Measurements from ENCODE around the gene PPIA.
A peak's percentile ranks its signal among the peaks of the same experiment; 100 is the strongest.

PPIA gene

DNA sequence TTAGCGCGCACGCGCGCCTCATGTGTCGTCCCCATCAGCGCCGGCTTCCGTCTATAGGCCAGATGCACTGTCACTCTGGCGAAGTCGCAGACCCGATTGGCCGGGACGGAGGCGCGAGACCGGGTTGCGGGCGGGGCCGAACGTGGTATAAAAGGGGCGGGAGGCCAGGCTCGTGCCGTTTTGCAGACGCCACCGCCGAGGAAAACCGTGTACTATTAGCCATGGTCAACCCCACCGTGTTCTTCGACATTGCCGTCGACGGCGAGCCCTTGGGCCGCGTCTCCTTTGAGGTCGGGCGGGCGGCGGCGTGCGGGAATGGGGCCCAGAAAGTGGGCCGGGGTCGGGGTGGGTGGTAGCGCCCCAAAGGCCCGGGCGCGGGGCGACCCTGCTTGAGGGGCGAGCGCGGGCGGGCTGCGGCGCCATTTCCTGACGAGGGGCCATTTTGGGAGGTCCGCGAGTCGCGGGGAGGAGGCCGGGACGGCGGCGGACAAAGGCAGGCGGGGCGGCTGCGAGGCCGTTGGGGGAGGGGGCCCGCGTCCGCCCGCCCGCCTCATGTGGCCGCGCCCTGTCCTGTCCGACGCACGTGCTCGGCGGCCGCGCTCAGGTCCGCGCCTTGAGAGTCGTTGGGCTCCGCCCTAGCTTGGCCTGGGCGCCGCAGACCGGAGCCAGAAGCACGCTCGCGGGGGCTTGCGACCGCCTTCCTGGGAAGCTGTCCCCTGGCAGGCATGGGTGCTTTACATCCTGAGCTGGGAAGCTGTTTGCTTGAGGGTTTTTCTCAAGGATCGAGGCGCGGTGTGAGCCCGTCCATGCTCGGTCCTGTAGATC lies at the start of gene PPIA:
Gene PPIA (plus strand): TSS at position 178 of the 825 bp plus-strand sequence. CDS start 44 bp downstream, at position 222.
- DNase-seq (ENCODE audit: low read depth): peak; percentile 98

DNA sequence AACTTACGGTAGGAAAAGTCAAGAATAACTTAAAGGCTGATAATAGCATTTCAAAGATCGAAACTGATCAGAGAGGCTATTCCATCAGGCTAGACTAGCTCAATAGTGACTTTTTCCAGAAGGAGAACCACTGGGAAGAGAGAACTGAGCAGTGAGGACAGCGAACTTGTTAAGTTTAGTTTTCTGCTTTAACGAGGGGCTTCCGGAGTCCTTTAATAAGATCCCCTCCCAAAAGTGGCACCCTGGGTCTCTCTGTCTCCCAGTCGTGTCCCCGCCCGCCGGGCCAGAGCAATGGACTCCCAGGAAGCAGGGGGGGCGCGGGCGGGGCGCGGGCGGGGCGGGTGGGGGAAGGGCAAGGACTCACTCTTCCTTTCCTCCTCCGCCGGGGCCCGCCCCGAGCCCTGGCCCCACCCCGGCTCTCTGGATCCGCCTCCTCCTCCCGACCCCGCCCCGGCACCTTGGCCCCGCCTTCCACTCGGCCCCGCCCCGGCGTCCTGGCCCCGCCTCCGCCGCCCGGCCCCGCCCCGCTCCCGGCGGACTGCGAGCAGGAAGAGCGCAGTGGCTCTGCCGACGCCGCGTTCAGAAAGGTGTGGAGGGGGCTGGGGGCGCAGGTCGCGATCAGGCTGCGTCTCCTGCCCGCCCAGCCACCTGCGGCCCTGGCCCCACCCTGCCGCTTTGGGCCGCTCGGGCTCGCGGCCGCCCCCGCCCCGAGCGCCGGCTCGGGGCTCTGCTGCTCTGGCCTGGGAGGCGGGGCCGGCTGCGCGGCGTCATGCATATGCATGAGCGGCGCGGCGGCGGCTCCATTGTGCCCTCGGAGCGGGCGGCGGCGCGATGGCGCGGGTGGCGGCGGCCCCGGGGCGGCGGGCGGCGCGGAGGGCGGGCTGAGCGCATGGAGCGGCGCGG lies 48.2 kb upstream of the PPIA start, which contains the start of gene ZMIZ2:
Gene ZMIZ2 (plus strand): TSS at position 803 of the 903 bp plus-strand sequence. CDS start 7,403 bp downstream, outside the sequence.
- peak; percentile 88 for DNase-seq (ENCODE audit: low read depth)

DNA sequence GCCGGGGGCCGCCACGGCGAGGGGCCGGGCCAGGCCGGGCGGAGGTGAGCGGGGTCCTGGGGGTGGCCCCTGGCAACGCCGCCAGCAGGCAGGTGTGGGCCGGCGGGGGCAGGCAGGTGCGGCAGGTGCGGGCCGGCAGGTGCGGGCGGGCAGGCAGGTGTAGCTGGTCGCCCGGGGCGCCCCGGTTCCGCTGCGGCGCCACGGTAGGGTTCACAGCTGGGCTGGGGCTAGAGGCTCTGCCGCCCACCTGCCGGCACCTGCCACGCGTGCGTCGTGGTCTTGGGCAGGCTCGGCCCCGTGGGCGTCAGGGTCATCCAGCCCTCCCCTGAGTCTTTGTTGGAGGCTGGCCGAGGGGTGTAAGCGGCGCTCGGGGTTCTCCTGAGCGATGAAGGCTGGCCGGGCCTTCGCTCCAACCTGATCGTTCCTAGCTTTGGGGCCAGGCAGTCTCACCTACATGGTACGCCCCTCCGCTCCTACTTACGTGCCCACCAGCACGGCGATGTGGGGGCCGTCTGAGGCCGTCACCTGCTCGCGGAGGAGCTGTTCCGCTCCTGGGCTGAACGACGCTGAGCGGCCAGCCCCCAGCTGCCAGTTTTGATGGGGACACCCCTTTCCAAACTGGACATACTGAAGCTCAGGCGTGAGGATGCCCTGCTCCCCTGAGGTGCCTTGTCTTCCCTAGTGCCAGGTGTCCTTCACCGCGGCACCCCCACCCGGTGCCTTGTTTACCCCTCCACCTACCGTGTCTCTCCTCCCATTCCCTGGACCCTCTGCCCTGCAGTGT lies 47.3 kb upstream of the PPIA start:
- DNase-seq (ENCODE audit: low read depth): no peak

DNA sequence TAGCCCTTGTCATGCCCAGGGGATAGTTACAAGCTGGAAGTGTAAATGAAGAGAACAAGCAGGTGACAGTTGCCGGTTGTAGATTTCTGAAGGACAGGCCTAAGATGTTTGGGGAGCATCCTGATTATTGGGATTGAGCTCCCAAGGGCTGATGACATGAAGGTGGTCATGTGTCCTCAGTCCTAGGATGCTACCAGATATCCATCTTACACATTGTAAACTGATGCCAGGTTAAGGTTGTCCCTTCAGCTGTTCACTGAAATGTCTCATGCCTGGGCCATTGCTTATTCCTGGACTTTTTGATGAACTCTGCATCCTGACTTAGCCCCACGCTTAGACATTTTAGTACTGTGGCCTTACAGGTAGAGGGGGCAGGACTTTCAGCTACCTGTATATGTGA lies 46.5 kb upstream of the PPIA start:
- no peak for DNase-seq (ENCODE audit: low read depth)

DNA sequence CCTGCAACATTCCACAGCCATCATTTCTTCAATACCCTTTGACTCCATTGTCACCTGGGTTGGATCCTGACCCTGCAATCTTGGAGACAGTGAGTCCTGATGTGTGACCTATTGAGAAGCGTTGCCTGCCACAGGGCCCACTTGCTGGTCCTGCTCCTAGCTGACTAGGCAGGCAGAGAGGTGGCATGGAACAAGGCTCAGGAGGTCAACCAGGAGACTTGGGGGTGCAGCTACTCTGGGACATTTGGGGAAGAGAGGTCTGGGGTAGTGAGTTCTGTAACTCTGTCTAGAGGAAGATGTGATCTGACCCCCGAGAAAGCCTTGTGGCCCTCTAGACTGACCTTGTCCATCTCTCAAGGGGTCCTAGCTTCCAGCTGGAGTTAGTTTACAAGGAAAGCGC lies 46.1 kb upstream of the PPIA start:
- DNase-seq (ENCODE audit: low read depth): no peak

DNA sequence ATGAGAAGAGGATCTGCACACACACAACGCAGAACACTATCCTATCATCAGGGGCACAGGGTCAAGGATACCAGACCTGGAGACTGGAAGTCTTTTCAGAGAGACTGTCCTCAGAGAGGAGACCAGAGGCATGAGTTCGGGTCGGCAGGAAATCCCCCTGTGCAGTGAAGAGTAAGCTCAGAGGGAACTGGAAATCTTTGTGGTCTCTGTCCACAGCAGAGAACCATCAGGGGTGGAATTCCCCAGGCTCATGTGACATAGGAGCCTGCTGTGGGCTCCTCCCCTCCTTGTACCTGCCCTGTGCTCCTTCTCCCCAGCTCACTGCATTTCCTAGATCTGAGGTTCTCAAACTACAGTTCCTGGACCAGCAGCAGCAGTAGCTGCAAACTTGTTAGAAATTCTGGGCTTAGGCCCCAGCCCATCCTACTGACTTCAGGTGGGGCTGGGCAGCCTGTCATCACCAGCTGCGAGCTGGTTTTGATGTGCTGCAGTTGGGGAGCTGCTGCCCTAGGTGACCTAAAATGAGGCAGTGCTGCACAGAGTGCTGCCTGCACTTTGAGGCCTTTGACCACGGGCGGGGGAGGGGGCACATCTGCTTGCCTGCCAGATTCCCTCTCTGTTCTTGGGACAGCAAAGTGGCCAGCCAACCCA lies 45.4 kb upstream of the PPIA start:
- no peak for DNase-seq (ENCODE audit: low read depth)

DNA sequence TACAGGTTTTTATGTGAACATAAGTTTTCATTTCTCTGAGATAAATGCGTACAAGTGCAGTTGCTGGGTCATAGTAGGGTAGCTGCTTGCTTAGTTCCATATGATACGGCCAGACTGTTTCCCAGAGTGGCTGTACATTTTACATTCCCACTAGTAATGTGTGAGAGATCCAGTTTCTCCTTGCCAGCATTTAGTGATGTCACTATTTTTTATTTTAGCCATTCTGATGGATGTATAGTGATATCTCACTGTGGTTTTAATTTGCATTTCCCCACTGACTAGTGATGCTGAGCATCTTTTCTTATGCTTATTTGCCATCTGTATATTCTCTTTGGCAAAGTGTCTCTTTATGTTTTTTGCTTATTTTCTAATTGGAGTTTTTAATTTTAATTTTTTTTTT lies 43.7 kb upstream of the PPIA start:
- no peak for DNase-seq (ENCODE audit: low read depth)

DNA sequence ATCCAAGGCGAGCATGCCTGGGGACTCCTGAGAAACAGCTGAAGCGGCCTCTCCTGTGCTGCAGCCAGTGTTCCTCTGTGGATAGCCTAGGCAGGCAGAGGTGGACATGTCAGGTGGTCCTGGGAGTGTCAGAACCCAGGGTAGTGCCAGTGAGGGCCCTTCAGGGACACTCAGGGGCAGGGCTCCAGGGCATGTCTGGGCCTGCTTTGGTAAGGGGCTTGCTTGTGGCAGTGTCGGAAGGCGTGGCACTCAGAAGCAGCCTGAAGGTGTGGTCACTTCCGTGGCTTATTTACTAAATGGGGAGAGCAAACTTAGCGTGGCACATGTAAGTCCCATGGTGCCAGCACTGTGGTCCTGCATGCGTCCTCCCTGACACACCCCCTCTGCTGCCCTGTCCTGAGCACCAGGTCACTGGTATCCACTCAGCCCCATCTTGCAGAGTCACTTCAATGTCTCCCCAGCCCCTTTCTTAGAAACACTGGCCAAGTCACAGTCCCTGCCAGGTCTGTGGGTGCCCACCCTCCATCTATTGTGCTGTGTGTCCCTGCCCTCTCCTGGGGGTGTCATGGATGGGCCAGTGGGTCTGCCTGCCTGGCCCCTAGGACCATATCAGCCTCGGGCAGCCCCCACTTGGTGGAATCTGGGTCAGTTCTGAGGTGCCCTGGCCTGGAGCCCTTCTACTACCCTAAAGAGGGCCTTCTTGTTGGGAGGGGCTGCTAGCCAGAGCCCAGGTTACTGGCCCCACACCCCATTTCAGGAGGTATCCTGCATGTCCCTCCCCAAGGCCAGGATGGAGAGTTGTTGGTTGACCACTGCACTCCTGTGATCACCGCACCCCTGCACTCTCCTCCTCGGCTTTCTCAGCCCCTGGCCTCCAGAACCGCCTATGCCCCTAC lies 41.4 kb upstream of the PPIA start:
- DNase-seq (ENCODE audit: low read depth): no peak

DNA sequence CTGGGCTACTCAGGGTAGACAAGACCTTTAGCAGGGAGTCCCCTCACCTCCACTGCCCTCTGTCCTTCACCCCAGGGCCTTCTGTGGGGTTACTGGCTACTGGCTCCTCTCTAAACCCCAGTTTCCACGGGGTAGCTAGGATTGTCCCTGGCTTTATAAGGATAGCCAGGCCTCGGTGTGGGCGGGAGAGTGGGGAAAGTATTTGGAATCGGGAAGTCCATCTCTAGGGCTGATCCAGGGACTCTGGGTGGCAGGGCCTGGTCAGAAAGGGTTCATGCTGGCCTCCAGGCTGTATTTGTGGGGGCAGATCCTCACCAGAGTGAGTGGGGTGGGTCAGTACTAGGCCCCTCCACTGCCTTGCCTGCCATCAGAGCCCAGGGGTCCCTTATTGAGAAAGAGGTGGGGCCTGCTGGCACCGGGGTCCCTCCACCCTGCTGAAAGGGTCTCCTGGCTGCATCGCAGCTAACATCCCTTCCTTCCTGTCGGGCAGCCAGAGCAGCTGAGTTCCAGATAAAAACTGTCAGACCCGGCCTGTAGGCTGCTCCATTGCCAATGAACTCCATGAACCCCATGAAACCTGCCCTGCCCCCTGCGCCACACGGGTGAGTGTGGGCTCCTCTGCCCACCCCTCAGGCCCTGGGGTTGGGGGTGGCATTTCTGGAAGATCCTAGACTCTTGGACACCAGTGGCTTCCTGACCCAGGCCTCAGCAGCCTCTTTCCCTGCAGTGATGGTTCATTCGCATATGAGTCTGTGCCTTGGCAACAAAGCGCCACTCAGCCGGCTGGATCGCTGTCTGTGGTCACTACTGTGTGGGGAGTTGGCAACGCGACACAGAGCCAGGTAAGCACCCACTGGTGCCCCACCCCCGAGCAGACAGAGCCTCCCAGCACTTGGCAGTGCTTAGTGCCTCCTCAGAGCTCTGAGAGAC lies 40.5 kb upstream of the PPIA start:
- DNase-seq (ENCODE audit: low read depth): no peak

DNA sequence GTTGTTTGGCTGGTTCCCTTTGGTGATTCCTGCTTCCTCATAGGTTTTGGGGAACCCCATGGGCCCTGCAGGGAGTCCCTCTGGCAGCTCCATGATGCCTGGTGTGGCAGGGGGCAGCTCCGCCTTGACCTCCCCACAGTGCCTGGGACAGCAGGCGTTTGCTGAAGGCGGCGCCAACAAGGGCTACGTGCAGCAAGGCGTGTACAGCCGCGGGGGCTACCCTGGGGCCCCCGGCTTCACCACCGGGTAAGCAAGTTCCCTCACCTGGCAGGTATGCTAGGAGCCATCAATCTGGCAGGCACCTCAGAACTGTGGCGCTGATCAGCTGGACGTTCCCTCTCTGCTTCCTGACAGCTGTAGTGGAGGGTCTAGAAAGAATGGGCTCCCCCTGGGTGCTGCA lies 39.6 kb upstream of the PPIA start:
- DNase-seq (ENCODE audit: low read depth): no peak

DNA sequence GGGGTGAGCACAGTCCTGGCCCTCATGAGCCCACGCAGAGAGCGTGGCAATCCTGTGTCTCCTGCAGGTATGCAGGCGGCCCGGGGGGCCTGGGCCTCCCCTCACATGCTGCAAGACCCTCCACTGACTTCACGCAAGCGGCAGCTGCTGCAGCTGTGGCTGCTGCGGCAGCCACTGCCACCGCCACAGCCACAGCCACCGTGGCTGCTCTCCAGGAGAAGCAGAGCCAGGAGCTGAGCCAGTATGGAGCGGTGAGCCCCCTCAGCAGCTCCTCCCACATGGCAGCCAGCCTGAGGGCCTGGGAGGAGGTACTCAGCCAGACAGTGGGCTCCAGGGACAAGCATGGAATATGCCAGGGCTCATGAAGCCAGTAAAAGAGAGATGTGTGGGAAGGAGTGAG lies 39.2 kb upstream of the PPIA start:
- DNase-seq (ENCODE audit: low read depth): no peak

DNA sequence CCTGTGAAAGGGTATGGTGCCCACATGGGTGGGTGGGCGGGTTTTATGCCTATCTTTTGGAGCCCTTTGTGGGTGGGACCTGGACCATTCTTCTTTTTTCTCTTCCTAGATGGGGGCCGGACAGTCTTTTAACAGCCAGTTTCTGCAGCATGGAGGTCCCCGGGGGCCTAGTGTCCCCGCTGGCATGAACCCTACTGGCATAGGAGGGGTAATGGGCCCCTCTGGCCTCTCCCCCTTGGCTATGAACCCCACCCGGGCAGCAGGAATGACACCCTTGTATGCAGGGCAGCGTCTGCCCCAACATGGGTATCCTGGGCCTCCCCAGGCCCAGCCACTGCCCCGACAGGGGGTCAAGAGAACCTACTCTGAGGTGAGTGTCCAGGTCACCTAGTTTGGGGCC lies 38.7 kb upstream of the PPIA start:
- DNase-seq (ENCODE audit: low read depth): no peak

DNA sequence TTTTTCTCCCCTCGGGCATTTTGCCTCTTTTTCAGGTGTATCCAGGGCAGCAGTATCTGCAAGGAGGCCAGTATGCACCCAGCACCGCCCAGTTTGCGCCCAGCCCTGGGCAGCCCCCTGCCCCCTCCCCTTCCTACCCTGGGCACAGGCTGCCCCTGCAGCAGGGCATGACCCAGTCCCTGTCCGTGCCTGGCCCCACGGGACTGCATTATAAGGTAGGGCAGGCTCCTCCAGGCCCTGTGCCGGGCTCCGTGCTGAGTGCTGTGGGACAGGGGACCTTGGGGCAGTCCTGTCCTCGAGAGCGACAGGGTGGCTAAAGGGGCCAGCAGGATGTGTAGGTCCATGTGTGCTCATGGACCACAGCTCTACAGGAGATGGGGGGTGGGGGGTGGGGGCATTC lies 37.2 kb upstream of the PPIA start:
- DNase-seq (ENCODE audit: low read depth): no peak

DNA sequence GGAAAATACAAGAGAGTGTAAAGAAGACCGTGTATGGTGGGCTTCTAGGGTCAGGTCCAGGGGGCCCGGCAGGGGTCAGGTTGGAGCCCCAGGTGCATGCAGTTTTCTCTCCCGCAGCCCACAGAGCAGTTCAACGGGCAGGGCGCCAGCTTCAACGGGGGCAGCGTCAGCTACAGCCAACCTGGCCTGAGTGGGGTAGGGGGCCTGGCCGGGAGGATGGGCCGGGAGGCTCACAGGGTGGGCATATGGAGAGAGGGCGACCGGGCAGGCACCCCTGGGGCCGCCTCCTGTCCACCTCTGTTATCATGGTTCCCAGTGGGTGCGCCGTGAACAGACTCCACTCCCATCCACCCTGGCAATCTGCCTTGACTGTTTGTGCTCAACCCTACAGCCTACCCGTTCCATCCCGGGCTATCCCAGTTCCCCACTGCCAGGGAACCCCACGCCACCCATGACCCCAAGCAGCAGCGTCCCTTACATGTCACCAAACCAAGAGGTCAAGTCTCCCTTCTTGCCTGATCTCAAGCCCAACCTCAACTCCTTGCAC lies 36.4 kb upstream of the PPIA start:
- DNase-seq (ENCODE audit: low read depth): no peak

DNA sequence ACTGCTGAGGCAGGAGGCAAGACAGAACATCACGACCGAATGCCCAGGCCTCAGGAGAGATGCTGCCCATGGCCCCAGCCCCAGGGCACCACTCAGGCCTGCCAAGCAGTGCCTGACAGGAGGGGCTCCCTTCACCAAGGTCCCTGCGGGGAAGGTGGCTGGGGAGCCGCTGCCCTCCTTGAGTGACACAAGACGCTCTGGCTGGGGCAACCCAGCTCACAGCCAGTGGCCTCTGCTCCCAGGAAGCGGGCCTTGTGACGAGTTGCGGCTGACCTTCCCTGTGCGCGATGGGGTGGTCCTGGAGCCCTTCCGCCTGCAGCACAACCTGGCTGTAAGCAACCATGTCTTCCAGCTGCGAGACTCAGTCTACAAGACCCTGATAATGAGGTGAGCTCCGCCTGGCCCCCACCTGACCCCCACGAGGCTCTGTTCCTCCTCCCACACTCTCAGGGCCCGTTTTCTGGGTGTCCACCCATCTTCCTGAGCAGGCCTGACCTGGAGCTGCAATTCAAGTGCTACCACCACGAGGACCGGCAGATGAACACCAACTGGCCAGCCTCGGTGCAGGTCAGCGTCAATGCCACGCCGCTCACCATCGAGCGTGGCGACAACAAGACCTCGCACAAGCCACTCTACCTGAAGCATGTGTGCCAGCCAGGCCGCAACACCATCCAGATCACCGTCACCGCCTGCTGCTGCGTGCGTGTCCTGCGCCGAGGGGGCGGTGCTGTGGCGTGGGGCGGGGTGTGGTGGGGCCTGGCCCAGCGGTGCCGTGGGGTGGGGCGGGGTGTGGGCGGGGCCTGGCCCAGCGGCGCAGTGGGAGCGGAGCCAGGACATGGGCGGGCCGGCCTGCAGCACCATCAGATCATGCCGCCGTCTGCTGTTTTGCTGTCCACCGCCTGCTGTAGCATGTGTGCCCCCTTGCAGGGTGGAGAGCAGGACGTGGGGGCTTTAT lies 35.0 kb upstream of the PPIA start:
- DNase-seq (ENCODE audit: low read depth): no peak

DNA sequence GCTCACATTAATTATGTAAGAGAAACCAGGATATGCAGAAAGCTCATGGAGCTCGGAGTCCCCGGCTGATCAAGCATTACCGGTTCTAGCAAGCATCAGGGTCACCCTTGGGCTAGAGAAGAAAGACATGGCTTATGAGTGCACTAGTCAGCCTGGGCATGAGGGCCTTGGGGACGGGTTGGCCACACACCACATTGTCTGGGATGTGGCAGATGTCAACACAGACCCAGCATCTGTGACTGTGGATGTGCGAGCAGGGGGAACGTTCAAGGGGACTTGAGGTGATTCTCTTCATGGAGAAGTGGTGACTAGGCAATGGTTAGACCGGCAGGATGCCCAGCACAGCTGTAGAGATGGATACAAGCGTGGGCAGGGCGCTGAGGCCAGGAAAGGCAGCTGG lies 34.2 kb upstream of the PPIA start:
- DNase-seq (ENCODE audit: low read depth): no peak

DNA sequence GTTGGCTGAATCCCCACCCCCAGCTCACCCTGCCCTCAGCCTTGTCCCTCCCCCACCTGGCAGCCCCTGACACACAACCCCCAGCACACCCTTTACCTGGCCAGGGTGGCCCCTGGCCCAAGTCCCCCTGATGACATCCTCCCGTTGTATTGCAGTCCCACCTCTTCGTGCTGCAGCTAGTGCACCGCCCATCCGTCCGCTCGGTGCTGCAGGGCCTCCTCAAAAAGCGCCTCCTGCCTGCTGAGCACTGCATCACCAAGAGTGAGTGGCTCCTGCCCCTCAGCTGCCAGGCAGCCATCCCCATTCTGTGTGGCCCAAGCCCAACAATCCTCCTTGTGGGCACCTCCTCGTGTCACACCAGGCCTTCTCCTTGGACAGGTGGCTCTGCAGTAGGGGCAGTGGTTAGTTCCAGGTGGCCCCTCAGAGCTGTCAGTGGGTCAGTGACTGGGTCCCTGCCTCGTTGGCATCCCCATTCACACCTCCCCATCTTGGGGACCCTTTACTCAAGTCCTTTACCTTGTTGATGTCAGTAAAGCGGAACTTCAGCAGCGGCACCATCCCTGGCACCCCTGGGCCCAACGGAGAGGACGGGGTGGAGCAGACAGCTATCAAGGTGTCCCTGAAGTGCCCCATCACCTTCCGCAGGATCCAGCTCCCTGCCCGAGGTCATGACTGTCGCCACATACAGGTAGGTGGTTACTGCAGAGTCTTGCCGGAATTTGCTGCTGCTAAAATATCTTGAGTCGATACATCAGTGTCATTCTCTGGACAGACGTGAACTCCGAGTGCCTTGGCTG lies 33.6 kb upstream of the PPIA start:
- DNase-seq (ENCODE audit: low read depth): no peak

Data from activated T-cell treated with anti-CD3 and anti-CD28 coated beads for 1 hour (primary cell).